ENCODE measurements around the gene PRDM16.

The PRDM16 gene

DNA sequence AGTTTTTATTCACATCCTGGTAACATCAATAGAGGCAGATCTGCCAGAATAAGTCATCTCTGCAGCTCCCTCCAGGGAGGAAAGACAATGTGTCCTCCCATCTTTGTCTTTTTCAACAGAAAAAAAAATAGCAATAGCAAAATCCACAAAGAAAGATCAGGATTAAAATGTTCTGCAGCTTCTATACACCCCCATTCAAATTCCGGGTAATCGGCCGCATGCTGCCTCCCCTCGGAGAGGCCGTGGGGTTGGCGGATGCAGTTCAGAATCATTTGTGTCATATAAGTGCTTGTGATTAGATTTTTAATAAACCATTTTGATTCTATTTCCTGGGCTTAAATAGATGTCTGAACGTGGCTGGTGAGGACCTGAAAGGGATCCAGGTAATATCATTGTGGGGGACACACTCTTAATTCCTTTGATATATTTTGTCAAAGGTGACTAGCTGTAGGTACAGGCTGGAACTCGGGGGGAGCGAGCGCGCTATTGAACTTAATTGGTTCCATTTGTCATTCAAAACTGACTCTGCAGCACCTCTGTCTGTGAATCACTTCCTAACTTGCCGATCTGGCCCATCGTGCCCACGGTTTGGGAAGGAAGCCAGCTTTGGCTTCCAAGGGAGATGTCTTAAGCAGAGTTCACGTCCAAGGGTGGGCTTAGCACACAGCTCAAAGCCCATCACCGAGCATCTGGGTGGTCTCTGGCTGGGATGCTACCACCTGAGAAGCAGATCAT, 299.9 kb downstream of the PRDM16 start:
- no peak for DNase-seq

DNA sequence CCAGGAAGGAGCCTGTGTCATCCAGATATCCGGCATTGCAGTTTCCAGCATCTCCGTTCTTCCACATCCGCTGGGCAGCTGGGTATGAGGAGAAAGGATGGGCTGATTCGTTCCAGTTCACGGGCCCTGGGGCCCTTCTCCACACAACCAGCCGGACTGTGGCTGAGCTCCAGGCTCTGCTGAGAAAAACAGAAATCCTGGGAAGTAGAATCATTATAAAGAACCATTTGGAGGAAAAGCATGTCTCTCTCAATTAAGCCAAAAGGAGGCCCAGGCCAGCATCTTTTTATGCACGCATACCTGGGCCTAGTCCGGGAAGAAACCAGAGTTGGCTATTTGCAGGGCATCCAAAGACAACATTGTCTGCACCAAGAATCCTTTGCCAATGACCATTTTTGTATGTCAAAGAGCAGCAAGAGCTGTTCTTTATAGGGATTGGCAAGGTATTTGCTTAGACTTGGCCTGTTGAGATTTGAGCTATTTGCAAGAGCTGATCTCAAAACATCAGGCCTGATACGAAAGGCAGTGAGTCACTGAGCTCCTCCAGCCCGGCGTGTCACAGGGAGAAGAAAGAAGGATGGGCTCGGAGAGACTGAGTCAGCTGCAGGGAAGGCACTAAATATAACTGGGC, 300.6 kb downstream of the PRDM16 start:
- DNase-seq, result no peak

DNA sequence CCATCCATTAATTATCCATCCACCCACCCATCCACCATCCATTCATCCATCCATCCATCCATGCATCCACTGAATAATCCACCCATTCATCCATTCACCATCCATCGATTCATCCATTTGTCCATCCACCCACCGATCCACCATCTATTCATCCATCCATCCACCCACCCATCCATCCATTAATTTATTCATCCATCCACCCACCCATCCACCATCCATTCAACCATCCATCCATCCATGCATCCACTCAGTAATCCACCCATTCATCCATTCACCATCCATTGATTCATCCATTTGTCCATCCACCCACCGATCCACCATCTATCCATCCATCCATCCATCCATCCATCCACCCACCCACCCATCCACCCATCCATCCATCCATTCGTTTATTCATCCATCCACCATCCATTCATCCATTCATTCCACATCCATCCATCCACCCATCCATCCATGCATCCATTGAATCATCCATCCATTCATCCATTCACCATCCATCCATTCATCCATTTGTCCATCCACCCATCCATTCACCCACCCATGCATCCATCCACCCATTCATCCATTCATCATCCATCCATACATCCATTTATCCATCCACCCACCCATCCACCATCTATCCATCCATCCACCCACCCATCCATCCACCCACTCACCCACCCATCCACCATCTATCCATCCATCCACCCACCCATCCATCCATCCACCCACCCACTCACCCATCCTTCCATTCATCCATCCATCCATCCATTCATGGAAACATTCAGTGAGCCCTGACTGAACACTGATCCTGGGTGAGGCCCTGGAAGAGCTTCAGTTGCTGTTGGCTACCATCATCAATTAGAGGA, 302.1 kb downstream of the PRDM16 start:
- no peak for DNase-seq

DNA sequence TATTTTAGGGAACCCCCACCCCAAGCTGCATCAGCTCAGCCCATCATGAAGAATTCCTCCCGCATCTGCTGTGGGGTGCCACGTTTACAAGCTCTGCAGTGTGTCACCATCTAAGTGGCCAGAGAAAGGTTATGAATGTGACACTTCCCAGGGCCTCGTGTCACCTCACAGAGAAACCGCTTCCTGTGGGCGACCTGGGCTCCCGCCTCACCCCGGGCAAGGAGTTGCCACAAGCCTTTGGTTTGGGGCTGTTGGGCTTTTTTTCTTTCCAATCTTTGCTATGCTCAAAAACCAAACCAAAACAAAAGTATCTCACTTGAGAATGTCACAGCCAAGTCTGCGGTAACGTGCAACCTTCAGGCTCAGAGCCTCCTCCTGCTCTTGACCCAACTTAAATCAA, 303.3 kb downstream of the PRDM16 start:
- DNase-seq, result no peak

DNA sequence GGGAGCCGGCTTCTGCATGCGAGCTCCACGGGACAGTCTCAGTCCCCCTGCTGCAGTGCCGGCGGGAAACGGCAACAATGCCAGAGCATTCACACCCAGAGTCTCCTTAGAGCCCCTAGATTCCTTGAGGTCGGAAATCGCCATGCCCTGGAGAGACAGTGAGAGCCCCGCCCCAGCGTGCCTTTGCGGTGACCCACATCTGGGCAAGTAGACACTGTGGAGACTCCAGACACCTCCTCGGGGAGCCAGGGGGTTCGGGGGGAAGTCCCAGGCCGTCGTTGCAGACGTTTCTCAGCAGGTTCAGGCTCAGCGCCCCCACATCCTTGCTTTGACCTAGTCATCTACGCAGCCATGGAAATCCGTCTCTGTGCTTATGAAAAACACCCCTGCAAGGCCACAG, 304.2 kb downstream of the PRDM16 start:
- no peak for DNase-seq

DNA sequence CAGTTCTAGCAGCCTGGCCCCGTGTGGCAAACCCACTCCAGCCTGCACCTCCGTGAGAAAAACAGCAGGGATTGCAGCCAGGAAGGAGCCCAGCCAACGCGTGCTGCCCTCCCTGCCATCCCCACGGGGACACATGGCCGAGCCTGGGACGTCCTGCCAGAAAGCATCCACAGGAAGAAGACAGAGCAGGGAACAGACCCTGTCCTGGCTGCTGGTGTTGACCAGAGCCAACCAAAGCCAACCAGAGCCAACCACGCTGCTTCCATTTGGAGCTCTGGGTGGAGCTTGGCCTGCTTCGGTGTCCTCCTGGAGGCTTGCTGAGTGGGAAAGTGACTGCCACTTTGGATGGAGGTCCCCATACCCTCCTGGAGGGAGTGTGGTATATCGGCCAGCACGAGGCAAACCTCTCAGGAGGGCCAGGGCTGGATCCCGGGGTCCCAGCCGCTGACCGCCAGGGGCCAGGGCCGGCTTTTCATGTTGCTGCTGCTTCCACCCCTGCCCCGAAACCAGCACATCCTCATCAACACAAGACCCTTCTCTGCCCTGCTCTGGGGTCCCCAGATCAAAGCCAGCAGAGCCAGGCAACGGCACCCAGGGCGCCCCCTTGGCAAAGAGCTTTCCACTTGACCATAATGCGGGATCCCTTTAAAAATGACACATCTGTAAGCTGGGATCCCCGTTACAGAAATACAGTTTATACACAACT, 304.9 kb downstream of the PRDM16 start:
- no peak for DNase-seq

DNA sequence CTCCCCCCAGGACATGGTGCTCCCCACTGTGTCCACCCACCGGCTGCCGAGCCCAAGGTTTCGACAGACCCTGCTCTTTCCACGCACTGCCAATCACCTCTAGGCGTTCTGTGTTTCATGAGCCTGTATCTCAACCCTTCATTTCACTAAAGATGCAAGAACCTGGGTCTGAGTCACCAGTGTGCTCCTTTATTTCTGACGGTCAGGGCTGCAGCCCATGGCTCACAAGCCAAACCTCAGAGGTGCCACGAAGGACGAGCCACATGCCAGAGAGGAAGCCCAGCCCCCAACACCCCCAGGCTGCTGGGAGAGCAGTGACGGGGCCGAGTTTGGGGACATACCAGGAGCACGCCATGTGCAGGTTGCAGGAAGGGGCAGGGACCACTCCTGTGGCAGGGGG, 306.2 kb downstream of the PRDM16 start:
- DNase-seq, result no peak

DNA sequence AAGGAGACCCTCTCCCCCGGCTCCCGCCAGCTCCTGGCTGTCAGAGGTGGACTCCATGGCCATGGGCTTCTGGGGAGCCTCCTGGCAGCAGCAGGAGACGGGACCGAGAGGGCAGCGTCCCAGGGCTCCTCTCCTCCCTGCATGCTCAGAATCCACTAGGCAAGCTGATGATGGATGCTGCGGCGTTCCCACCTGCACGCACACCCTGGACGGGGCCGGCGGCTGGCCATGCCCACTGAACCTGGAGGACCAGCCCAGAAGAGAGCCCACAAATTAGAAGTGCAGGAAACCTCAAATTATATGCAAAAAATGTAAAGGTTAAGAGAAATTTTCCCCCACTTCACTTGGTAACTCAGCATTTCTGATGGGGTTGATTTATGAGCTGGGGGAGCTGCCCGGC, 308.2 kb downstream of the PRDM16 start:
- no peak for DNase-seq

DNA sequence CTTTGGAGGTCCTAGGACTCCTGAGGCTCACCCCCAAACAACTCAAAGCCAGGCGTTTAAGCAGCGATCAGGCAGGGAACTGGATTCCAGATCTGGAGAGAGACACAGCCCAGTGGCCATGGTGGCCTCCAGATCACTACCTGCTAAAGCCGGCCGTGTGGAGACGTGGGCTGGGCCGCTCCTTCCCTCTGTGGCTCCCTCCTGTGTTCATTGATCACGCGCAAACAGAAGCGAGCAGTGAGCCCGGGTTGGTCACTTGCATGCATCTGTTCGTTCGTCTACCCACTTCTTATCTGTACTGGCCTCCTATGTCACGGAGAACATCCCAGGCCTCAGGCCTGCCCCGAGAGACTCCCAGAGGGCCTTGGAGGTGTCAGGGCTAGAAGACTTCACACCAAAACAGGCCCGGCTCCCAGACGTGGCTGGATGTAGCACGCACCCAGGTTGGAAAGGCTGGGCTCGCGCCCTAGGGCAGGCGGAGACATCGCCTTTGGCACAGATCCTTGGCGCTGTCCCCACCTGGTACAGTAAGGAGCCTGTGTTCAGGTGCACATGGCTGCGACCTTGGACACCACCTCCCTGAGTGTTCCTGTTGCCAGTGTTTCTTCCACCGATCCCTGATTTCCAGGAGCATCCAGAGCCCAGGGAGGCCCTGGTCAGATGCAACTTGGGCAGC, 308.7 kb downstream of the PRDM16 start:
- no peak for DNase-seq

DNA sequence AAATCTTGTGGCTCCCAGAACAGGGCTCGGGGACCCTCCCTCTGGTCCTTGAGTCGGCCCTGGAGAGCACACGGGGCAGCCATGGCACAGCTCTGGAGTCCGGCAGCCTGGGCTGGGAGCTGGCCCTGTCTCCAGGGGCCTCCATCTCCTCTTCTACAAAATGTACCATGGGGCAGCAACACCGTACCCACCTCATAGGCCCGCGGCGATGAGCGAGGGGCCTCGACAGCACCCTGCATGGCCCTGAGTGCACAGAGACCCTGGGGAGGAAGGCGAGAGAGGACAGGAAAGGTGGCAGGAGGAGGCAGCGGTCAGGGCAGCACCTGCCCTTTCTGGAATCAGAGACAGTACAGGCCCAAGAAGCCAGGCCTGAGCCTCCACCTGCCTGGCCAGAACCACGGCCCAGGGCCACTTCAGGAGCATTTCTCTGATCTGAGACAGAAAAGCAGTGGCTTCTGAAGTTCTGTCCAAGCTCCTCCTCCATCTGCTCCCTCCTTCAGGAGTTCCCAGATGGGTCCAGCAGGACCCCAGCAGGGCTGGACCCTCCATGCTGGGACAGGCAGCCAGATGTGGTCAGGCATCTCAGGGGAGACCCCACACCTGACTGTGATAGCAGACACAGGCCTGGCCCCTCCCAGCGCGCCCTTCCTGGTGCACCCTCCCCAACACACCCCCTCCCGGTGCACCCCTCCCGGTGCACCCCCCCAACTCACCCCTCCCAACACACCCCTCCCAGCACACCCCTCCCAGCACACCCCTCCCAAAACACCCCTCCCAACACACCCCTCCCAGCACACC, 309.6 kb downstream of the PRDM16 start:
- DNase-seq, result no peak

DNA sequence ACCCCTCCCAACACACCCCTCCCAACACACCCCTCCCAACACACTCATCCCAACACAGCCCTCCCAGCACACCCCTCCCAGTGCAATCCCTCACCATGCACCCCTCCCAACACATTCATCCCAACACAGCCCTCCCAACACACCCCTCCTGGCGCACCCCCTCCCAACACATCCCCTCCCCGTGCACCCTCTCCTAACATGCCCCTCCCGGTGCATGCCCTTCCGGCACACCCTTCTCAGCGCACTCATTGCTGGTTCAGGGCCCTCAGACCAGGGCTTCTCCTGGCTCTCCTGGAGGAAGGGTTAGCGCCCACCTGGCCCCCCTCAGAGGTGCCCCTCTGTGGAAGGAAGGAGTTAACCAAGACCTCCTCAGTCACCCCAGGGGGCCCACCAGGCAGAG, 310.9 kb downstream of the PRDM16 start:
- no peak for DNase-seq

DNA sequence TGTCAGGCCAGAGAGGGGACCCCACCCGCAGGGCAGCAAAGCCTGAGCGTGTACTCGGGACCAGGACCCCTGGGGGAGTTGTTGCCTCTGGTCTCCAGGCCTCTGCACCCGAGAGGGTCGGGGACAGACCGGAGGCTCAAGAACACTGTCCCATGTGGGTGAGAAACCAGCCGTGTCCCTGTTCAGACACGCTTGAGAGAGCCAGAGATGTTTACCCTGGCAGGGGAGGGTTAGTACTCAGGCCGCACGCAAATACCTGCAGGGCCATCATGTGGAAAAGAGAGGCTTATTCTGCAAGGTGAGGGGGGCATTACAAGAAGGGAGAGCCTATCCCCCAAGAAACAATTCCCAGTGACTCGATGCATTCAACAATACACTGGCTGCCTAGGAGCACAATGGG, 311.5 kb downstream of the PRDM16 start:
- no peak for DNase-seq

DNA sequence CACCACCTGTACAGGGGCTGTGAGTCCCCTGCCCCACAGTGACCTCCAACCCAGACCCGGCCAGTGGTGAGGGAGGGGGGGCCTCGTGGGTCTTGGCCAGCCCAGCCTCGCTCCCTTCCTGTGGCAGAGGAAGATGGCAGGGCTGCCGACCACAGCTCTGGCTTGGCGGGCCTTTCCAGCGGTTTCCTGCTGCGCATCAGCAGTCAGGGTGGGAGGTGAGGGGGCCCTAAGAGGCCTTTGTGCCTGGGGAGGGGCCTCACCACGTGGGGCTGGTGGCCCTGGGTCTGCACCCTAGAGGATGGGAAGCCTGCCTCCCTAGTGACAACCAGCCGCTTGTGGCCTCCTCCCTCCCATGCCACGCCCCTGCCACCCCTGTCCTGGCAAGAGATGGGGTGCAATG, 312.9 kb downstream of the PRDM16 start:
- DNase-seq, result no peak

DNA sequence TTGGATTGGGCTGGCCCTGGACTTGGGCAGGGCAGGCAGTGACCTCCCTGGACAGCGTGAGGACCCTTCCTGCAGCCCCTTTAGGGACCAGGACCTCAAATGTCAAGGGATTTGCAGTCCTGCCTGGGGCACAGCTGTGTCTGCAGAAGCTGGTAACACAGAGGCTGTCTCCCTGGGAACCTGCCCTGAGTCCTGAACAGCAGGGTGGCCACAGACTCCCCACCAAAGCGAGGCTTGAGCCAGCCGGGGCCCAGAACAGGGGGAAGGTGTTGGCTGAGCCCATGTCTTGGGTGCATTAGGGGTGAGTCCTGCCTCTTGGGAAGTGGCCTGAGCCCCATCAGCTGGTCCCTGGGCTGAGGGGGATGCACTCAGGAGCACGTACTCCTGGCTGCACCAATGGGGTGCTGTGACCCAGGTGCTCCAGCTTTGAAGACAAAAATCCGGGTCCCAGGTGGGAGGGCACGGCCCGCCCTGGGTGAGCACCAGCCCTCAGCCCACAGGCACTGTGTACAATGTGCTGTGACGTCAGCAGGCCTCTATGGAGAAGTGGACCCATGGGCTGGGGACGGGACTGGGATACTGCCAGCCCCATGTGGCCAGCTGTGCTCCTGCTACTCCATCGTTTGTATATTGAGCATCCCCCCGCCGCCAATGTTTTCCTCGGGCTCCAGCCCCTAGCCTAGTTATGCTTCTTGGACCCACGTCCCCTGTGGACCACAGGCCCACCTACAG, 313.5 kb downstream of the PRDM16 start:
- DNase-seq, result no peak

DNA sequence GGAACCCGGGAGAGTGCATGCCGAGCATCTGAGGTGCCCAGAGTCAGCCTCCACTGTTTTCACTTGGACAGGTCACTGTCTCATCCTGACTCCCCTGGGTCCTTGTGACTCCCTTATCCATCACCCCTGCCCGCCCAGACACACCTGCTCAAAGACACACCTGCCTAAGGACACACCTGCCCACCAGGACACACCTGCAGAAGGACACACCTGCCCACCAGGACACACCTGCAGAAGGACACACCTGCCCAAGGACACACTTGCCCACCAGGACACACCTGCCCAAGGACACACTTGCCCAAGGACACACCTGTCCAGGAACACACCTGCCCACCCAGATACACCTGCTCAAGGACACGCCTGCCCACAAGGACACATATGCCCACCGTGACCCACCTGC, 314.7 kb downstream of the PRDM16 start:
- DNase-seq, result no peak

DNA sequence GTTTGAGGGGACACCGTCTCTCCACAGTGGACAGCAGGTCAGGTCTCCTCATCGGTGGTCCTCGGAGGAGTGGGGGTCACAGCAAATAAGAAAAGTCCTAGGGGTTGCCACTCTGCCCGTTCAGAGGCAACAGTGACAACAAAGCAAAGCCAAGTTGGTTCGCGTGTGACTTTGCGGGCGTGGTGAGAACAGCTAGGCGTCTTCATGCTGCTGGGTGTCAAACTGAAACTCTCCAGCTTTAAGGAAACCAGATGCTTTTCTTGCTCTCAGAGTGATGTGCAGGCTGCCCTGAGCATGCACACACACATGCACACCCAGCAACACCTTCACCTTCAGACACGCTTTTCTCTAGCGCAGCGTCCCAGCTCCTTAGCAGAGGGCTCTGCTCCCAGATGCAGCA, 315.4 kb downstream of the PRDM16 start:
- no peak for DNase-seq

DNA sequence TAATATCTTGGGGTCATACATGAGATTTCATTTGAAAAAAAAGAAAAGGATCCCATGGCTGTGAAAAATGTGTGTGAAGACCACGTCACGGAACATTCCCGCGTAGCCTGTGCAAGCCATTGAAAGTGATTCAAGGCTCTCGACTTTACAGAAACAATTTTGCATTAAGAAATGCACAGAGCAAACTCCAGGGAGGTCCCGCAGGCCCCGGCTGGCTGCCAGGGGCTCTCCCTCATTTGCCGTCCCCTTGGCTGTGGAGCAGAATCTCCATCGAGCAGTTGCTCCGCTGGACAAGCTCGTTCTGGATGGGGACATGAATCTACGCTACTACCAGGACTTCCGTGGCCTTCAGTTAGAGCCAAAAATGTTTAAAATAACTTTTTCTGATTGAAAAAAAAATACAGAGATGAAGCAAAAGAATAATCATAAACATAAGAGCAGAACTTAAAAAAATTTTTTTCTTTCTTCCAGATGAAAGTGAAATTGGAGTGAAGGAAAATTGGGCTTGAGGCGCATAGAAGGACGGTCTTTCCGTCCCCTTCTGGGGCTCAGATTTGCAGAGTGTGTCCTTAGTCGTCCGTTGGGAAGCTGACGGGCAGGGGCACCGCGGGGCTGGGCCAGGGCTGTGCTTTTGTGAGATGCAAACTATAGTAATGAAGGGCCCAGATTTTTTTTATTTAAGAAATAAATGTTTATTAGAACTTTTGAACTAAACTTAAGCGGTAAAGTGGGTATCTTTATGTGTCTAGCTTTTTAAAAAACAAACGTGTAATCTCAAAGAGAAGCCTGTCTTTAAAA, 317.4 kb downstream of the PRDM16 start:
- no peak for DNase-seq

DNA sequence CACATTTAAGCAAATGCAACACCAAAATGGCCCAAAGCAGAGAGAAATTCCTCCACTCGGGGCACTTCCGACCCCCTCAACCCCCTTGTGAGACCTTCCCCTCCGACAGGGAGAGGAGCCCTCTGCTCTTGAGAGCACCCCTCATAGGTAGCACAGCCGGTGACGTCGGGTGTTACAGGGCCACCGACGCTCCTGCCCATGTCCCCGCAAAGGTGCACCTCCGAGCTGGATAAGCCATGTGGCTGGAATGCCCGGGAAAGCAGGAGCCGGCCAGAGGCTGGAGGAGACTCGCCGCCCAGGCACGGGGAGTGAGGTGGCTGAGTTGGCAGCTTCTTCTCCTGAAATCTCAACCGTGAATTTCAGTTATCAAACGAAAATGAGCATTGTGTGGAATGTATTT, 318.4 kb downstream of the PRDM16 start:
- DNase-seq, result no peak

DNA sequence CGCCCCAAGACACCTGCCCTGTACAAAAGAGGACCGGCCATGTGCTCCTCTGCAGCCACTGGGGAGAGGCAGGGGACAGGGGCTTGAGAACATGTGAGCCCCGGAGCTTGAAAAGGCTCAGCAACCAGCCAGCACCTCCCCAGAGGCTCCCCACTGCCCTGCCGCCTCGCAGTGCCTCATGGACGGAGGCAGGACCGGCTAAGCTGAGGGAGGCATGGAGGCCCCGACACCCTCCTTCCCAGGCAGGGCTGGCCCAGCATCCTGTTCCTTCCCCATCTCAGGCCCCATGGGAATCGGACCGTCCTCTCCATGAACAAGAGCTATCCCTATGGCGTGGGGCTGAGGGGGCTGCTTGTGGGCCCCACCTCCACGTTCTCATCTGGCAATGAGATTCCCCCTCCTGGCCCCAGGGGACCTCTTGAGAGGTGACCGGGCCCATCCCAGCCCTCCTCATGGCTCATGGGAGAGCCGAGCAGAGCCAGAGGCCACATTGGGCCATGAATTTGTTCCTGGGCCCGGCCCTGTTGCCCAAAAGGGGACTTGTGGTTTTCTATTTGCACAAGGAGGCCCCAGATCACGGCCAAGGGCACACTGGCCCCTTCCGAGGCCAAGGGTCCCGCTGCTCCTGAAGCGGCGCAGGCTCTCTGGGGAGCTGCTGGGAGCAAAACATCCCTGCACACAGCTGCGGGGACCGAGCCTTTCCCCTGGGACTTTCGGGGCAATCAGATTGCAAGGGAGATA, 320.3 kb downstream of the PRDM16 start:
- DNase-seq, result no peak

DNA sequence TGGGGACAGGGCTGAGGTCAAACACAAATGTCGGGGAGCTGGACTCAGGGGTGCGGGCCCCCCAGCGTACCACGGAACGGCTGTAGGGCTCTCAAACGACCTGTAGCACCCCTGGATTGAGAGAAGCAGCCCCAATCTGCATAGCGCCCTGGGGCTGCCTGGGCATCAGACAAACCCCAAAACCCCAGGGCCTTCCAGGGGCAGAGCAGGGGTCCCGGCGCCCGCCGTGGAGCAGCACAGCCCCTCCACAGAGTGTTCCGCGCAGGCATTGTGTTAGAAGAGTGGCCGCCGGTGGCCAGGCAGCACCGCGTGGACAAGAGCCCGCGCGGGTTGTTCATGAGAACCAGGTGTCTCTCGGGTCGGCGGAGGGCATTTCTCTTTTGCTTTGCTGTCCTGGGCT, 321.3 kb downstream of the PRDM16 start:
- DNase-seq, result no peak
